ELR (cell line): ENCODE measurements around the gene PI4KB.

Experiments used
- DNase-seq: peaks from one replicate; pipeline ENCODE4 v3.0.0-alpha.2; 2015; ENCODE audit warnings: low read depth

PI4KB gene

DNA sequence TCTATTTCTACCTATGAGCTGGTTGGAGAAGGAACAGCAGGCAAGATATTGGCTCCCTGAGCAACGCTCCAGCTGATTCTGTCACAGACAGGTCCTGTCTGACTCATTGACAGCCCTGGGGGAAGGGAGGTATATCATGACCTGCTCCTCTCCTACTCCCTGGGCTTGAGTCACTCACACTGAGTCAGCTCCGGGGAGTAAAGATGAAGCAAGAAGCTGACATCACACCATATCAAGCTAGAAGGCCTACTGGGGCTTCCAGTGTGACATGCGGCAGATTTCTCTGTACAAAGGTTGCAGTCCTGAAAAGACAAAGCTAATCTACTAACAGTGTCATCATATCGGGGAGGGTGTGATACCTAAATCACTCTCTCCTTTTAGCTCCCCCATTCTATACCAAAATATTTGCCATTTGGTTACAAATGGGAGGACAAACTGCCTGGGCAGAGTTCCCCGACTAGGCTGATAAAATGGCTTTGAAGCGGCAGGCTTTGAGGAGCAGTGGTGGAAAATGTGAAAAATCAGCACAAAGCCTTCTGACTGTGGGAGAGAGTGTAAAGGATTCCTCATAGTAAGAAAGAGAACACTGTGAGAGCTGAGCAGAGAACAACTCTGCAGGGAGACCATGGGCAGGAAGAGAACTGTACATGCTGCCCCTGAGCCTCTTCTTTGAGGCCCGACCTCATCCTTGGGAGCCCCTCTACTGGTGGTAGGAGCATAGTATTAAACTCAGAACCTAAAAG, 15.5 kb downstream of the PI4KB start:
- peak; percentile 100 for DNase-seq

DNA sequence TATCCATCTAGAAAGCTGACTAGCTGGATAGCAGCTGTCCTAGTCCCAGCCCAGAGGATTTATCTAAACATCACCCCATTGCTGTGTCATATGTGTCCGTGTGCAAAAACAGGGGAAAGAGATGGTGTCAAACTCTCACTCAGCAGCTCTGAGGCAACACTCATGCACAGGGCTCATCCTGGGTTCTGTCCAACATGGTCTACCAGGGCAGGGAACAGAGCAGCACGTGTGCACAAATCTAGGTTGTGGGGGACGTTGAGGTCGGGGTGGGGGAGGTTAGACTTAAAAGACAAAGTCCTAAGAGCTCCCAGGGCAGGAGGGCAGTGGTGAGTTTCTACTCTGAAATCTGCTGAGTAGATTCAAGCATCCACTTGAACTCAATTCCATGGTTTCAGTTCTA, 16.2 kb downstream of the PI4KB start:
- DNase-seq = no peak

DNA sequence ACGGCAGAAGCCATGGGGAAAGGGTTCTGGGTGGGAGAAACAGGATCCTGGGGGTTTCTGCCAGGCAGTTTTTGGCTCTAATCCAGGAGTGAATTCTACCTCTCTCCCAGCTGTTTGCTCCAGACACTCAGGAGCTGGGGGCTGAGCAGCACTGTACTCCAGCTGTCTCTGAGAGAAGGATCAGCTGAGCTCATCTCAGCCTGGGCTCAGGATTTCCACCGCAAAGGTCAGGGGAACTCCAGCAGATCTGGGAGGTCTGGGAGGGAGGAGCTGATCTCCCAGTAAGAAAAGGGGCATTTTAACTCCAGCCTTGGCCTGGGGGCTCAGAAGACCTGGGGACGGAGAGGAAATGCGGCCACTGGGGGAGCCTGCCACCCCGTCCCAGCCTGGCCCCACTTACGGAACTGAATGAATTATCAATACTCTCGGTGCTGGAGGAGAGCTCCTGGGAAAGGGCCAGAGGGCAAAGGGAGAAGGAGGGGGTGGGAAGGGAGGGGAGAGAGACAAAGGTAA, 17.3 kb downstream of the PI4KB start:
- DNase-seq = no peak

DNA sequence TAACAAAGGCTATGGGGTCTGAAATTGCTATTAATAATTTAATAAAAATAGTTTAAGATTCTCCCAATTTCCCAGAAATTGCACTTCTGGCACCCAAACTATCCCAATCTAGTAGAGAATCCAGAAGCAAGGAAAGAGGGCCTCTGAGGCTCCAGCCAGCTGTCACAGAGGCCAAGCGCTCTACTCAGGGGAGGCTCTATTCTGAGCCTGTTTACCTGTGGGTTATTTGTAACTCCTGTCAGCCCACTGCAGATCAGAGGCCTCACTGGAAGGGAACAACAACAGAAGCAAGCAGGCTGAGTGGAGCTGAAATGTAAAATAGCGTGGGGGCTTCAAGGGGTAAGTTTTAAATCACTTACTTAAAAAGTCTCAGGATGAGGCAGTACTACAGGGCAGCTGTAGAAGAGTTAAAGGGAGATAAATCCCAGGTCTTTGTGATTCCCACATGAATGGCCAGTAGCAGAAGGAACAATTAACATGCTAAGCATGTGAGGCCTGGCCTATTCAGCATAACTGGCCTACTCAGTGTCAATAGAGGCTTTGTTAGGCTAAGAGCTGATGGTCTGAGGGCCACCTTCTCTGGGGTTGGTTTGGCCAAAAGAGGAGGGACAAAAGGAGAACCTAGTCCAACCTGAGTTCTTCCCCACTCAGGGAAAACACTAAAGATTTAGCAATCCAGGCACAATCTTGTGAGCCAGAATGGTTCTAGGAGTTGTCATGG, 32.3 kb downstream of the PI4KB start:
- DNase-seq = no peak

DNA sequence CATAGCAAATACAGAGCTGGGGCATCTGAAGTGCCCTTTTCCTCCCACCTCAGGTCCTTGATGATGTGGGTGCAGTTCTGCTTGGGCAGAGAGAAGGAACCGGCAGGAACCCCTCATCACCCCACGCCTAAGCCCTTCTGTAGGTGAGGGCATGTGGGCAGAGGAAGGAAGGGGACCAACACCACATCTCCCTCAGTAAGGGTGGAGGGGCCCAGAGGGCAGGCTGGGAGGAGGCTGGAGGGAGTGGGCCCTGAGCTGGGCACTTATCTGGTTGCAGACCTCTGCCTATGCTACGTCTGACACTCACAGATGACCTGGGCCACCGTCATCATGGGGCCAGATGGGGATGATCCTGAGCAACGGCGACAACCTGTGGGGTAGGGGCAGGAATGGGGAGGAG, 34.1 kb downstream of the PI4KB start:
- no peak for DNase-seq

DNA sequence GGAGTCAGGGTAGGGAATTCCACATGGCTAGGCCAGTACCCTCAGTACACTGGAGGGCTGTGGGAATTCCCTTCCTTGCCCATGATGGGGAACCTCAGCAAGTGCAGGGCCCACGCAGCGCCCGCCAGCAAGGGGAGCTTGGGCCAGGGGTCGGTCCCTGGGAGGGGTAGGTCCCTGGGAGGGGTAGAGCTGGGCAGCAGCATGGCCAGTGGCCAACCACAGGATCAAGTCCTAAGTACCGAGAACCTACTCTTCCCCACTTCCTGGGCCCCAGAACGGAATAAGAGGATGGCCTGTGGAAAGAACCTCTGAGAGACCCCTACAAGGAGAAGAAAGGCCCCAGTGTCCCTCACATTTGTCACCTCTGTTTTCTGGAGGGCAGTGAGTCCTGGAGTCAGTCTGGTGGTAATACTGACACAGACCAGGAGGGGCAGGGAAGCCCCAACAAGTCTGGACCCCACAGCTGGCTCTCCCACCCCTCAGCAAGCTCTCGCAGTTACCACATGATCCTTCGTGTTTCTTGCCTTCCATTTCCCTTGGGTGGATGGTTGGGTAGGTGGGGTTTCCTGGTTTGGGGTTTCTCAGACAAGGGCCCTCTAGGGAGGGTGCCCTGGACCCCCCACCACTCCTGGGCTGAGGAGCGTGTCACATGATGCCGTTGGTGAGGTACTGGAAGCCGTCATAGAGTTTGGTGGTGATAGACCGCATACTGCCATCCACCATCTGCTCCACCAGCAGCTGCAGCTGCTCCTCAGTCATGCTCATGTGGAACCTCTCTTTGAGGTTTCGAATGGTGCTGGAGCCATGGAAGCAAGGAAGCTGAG, 34.8 kb downstream of the PI4KB start:
- DNase-seq = peak; percentile 34

DNA sequence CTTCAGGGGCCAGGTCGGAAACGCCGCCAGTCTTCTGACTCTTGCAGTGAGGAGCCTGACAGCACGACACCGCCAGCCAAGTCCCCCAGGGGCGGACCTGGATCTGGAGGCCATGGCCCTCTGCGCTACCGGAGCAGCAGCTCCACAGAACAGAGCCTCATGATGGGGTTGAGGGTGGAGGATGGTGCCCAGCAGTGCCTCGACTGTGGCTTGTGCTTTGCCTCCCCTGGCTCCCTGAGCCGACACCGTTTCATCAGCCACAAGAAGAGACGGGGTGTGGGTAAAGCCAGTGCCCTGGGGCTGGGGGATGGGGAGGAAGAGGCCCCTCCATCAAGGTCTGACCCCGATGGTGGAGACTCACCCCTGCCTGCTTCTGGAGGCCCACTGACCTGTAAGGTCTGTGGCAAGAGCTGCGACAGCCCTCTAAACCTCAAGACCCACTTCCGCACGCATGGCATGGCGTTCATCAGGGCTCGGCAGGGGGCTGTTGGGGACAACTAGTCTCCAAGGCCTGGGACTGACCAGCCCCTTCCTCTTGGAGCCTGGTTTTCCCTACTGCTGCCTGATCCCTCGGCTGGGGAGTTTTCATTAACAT, 36.4 kb downstream of the PI4KB start:
- no peak for DNase-seq

DNA sequence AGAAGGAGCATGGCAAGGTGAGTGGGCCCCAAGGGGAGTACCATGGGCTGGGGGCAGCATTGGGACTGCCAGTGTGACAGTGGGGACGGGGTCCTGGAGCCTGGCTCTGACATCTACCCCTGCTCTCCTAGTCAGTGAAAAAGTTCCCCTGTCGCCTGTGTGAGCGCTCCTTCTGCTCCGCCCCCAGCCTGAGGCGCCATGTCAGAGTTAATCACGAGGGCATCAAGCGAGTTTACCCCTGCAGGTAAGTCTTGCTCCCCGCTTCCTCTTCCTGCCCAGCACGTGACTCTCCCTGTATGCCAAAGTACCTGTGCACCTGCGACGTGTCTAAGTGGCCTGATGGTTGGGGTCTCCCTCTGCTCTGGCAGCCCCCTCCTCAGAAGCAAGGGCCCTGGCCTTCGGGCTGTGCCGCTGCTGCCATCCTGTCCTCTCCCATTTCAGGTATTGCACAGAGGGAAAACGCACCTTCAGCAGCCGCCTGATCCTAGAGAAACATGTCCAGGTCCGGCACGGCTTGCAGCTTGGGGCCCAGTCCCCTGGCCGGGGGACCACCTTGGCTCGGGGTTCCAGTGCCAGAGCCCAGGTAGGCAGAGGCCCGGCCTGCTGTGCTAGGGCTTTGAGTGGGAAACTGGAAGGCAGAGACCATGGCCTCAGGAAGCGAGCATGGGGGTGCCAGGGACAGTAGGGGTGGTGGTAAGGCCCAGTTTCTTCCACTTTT, 37.1 kb downstream of the PI4KB start:
- DNase-seq = no peak

DNA sequence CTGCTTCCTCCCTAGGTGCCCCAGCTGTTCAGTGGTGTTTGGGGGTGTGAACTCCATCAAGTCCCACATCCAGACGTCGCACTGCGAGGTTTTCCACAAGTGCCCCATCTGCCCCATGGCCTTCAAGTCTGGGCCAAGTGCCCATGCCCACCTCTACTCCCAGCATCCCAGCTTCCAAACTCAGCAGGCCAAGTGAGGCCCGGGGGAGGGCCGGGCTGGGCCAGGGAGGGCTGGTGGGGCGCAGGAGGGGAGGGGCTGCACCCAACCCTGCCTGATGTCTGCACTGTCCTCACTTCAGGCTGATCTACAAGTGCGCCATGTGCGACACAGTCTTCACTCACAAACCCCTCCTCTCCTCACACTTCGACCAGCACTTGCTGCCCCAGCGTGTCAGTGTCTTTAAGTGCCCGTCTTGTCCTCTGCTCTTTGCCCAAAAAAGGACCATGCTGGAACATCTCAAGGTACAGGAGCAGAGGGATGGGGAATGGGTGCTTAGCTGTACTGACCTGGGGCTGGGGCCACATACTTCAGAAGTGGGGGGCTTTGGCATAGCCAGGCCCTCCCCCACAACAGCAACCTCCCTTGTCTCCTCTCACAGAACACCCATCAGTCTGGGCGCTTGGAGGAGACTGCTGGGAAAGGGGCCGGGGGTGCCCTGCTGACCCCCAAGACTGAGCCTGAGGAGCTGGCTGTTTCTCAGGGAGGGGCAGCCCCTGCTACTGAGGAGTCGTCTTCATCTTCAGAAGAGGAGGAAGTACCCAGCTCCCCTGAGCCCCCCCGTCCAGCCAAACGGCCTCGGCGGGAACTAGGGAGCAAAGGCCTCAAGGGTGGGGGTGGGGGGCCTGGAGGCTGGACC, 37.9 kb downstream of the PI4KB start:
- DNase-seq = no peak

DNA sequence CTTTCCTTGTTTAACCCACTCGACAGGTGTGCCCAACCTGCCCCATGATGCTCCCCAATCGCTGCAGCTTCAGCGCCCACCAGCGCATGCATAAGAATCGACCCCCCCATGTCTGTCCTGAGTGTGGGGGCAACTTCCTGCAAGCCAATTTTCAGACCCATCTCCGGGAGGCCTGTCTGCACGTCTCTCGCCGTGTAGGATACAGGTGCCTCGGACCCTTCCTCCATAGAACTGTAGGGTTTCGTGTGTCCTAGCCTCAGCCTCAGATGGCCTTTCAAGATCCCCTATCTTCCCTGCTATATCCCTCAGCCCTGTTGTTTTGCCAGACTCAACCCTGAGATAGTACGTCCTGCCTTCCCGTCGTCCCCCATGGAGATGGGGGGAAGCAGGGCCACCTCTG, 38.7 kb downstream of the PI4KB start:
- no peak for DNase-seq

DNA sequence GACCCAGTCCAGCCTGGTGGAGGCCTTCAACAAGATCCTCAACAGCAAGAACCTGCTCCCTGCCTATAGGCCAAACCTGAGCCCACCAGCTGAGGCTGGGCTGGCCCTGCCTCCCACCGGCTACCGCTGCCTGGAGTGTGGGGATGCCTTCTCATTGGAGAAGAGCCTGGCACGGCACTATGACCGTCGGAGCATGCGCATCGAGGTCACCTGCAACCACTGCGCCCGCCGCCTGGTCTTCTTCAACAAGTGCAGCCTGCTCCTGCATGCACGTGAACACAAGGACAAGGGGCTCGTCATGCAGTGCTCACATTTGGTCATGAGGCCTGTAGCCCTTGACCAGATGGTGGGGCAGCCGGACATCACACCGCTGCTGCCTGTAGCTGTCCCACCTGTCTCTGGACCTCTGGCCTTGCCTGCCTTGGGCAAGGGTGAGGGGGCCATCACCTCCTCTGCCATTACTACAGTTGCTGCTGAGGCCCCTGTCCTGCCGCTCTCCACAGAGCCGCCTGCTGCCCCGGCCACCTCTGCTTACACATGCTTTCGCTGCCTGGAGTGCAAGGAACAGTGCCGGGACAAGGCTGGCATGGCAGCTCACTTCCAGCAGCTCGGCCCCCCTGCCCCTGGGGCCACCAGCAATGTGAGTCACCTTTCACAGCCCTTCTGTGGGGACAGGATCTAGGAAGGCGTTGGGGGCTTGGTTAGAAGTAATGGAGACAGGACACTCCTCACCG, 39.3 kb downstream of the PI4KB start:
- no peak for DNase-seq

DNA sequence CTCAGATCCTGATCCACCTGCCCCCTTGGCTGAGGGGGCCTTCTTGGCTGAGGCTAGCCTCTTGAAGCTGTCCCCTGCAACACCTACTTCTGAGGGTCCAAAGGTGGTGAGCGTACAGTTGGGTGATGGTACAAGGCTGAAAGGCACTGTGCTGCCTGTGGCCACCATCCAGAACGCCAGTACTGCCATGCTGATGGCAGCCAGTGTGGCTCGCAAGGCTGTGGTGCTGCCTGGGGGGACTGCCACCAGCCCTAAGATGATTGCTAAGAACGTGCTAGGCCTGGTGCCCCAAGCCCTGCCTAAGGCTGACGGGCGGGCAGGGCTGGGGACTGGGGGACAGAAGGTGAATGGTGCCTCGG, 39.9 kb downstream of the PI4KB start:
- DNase-seq = no peak

DNA sequence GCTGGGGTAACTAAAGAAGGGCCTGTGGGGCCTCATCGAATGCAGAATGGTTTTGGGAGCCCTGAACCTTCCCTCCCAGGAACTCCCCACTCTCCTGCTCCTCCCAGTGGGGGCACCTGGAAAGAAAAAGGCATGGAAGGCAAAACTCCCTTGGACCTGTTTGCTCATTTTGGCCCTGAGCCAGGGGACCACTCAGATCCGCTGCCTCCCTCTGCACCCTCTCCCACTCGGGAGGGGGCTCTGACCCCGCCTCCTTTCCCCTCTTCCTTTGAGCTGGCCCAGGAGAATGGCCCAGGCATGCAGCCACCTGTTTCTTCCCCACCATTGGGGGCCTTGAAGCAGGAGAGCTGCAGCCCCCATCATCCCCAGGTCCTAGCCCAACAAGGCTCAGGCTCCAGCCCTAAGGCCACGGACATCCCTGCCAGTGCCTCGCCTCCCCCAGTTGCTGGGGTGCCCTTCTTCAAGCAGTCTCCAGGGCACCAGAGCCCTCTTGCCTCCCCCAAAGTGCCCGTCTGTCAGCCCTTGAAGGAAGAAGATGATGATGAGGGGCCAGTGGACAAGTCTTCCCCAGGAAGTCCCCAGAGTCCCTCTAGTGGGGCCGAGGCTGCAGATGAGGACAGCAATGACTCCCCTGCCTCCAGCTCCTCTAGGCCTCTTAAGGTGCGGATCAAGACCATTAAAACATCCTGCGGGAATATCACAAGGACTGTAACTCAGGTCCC, 40.4 kb downstream of the PI4KB start:
- DNase-seq = no peak

DNA sequence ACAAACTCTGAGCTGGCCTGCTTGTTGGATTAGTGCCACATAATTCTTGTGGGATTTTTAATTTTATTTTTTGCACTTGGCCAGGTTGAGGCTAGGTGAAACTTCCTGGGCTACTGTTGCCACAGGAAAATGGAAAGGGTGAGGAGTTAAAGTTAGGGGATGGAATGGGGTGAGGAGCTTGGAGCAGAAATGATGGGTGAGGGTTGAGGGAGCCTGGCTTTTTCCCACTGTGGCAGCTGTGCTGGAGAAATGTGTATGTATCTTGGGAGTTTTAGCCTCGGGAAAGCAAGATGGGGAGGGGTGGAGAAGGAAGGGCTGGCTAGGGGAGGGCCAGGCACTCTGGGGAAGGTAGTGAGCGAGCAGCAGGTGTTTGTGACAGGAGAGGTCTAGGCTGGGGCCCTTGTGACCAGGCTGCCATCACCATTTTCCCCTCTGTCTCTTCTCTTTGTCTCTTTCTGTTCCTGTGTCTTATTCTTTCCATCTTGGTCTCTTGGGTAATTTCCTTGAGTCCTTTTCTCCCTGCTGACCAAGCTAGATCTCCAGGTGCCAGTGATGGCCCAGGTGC, 43.1 kb downstream of the PI4KB start:
- no peak for DNase-seq

DNA sequence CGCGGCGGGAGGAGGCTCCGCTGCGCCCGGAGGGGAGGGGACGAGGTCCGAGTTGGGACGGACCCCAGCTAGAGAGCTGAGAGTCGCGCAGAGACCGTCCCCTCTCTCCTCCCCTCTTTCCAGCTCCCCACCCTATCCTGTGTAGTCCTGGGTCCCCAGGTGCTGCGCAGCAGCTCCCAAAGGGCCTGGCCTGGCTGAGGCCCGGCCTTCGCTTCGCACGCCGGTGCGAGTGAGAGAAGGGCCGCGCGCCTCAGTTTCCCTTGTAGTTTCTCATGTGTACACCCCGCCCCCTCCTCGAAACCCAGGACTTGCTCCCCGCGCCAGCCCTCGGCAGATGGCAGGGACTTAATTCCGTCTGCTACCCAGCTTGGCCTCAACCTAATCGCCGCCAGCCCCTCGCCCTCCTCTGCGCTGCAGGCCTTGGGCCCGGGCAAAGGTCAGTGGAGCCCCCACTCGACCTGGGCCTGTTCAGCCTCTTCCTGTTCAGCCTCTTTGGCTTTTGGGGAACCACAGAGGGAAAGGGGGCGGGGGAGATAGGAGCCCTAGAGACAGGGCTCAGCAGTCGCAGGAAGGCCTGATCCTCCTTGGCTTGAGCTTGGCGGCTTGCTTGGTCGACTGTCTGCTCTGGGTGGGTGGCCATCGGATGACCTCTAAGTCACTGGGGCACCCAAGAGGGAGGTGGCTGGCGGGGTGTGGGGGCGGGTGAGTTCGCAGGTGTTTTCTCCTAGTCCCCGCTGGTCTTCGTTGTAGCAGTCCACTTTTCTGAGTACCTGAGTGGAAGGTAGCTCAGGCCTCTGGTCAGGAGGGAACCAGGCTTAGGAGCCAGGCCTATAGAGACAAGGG, 44.1 kb downstream of the PI4KB start:
- DNase-seq = peak; percentile 36

DNA sequence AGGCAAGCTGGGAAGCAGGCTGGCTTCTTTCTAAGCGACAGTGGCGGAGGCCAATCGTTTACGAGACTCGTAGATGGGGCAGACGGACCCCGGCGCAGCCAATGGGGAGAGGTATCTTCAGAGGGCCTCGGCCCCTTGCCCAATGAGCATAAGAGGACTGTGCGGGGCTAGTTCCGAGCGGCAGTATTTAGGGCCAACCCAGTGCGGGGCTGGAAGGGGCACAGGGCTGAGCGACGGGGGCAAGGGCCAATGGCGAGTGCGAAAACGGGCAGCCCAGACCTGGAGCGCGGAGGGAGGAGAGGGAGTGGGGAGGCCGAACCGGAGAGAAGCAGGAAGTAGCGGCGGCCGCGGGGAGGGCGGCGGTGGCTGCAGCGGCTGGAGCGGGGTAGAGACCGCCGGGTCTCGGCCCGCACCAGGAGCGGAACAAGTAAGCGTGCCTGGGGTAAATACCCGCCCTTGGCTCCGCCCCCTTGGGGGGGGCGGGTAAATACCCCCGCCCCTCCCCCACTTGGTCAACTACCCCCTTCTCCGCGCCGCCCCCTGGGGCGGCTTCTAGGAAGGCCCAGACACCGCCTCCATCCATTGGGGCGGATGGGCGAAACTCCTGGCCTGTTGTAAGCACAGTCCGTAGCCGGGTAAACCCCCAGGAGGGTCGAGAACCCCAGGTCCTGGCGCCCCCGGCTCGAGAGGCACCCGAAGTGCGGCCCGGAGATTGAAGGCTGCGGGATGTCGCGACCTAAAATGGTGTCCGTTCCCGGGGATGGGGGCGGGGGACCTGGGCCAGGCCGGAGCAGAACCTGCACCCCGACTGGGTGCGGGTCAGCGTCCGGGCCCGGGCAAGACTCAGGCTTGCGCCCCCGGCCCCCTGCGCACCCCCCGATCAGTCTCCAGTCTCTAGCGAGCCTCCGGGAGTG, 45.0 kb downstream of the PI4KB start, which contains the start of gene ZNF687:
Gene ZNF687 (plus strand): TSS at position 331 of the 914 bp plus-strand sequence. CDS start 3,993 bp downstream, outside the sequence.
- peak; percentile 100 for DNase-seq
